Chondrocyte (in vitro differentiated cells): Measurements from ENCODE around the gene AUTS2. TPM values are rescaled to one million over a fixed set of nuclear protein-coding genes. Genes with fewer than 3 reads are reported as not detected.

Source experiments
- DNase-seq: peaks from one replicate; pipeline ENCODE4 v3.0.0; 2021; ENCODE audit warnings: mixed read lengths, low spot score
- H3K27ac Mint-ChIP-seq: one replicate; pipeline ENCODE4 v1.8.0; 2021; ENCODE audit warnings: mild to moderate bottlenecking, moderate library complexity, mixed read lengths; ENCODE audit not compliant: unreplicated experiment
- H3K27me3 Mint-ChIP-seq: 2 replicates; pipeline ENCODE4 v1.8.0; 2021; ENCODE audit warnings: low read depth, mixed read lengths
- H3K36me3 Mint-ChIP-seq: 2 replicates; pipeline ENCODE4 v1.8.0; 2021; ENCODE audit warnings: low read depth, mixed read lengths
- H3K4me1 Mint-ChIP-seq: 2 replicates; pipeline ENCODE4 v1.8.0; 2021; ENCODE audit warnings: low read depth, mild to moderate bottlenecking, mixed read lengths
- H3K4me3 Mint-ChIP-seq: one replicate; pipeline ENCODE4 v1.8.0; 2021; ENCODE audit warnings: mild to moderate bottlenecking, moderate library complexity, mixed read lengths; ENCODE audit not compliant: unreplicated experiment
- H3K9me3 Mint-ChIP-seq: 2 replicates; pipeline ENCODE4 v1.8.0; 2021; ENCODE audit warnings: low read depth, mixed read lengths
- total RNA-seq: library from RNA; stranded (reverse); gene quantifications from 3 replicates; pipeline ENCODE4 v1.2.1, GENCODE V29; 2021
- TF ChIP-seq, protein P1 (sequence below): fragments of 200-600 bp; sonication (generic); IDR thresholded peaks from 2 replicates; pipeline ENCODE4 v1.5.0; 2021; ENCODE audit warnings: antibody characterized with exemption, mild to moderate bottlenecking, moderate library complexity

Gene AUTS2
- total RNA-seq, 1 donor from 2014 or later = 31.5 TPM

DNA sequence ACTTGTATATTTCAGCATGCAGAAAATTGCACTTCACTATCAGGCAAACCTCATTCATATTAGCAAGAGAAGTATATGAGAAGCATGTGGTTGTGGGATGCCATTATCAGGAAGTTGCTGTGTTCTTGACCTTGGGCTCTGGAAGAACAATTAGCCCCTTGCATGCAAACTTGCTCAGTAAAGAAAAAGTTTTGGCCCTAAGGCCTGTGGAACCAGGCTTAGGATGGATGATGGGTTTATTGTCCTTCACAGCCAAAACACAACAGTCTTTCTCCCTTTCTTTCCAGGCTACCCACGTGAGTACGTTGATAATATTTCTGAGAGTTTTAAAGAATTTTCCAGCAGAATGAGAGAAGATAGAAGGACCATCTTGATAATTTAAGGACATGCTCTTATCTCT, 166.4 kb downstream of the AUTS2 start:
- peaks cover 13% of the 10 kb centered on the region for H3K4me1 Mint-ChIP-seq
- no peaks in the 10 kb centered on the region for H3K36me3 Mint-ChIP-seq
- no peak for DNase-seq
- no peak overlapping the region for H3K4me3 Mint-ChIP-seq
- no peaks in the 10 kb centered on the region for H3K9me3 Mint-ChIP-seq
- no peaks in the 10 kb centered on the region for H3K27me3 Mint-ChIP-seq
- no peak overlapping the region for H3K27ac Mint-ChIP-seq
- TF ChIP-seq, protein P1, sequence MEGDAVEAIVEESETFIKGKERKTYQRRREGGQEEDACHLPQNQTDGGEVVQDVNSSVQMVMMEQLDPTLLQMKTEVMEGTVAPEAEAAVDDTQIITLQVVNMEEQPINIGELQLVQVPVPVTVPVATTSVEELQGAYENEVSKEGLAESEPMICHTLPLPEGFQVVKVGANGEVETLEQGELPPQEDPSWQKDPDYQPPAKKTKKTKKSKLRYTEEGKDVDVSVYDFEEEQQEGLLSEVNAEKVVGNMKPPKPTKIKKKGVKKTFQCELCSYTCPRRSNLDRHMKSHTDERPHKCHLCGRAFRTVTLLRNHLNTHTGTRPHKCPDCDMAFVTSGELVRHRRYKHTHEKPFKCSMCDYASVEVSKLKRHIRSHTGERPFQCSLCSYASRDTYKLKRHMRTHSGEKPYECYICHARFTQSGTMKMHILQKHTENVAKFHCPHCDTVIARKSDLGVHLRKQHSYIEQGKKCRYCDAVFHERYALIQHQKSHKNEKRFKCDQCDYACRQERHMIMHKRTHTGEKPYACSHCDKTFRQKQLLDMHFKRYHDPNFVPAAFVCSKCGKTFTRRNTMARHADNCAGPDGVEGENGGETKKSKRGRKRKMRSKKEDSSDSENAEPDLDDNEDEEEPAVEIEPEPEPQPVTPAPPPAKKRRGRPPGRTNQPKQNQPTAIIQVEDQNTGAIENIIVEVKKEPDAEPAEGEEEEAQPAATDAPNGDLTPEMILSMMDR = no peak

- Mint-ChIP-seq H3K27ac (no peak overlapping the region), H3K4me1 (peaks cover 14% of the 10 kb centered on the region), H3K9me3 (no peaks in the 10 kb centered on the region), H3K27me3 (no peaks in the 10 kb centered on the region), H3K36me3 (no peaks in the 10 kb centered on the region), H3K4me3 (no peak overlapping the region)
- DNase-seq = no peak
- TF ChIP-seq, protein P1 = no peak
Observed at GRCh38 chr7:69765879-69766278, 167.6 kb downstream of the AUTS2 start.

DNA sequence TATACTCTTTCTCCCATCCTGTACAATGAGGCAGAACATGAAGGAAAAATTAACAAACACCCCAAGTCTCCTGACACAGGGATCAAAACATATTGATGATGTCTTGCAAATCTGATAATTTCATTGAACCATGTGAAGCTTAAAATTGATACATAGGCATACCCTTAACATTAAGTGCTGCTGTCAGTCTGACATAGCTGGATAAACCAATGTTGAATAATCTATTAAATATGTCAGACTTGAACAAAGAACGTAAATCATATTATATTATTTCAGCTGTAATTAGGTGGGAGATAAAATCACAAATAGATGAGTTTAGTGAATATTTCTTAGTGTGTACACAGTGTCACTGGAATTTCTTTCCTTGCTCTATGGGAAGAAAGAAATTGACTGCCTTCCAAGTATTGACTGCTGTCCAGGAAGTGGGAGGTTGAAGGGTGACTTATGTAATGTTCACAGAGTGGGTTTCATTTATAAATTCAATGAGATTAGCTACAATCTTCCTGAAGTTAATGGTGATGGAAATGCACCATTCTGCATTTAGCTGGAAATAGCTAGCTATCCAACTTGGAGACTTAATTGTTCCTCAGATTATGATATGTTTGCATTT, 170.8 kb downstream of the AUTS2 start:
- Mint-ChIP-seq H3K27ac (no peak overlapping the region), H3K4me3 (no peak overlapping the region), H3K4me1 (peaks cover 14% of the 10 kb centered on the region), H3K27me3 (no peaks in the 10 kb centered on the region), H3K36me3 (no peaks in the 10 kb centered on the region), H3K9me3 (no peaks in the 10 kb centered on the region)
- TF ChIP-seq, protein P1 = no peak
- DNase-seq = no peak

GRCh38 chr7:69769826-69770225, 171.6 kb downstream of the AUTS2 start:
- Mint-ChIP-seq H3K27ac (no peak overlapping the region), H3K4me3 (no peak overlapping the region), H3K4me1 (peaks cover 14% of the 10 kb centered on the region), H3K36me3 (no peaks in the 10 kb centered on the region), H3K9me3 (no peaks in the 10 kb centered on the region), H3K27me3 (no peaks in the 10 kb centered on the region)
- TF ChIP-seq, protein P1 = no peak
- DNase-seq = no peak

- peaks cover 21% of the 10 kb centered on the region for H3K4me1 Mint-ChIP-seq
- H3K4me3 Mint-ChIP-seq = no peak overlapping the region
- H3K36me3 Mint-ChIP-seq = no peaks in the 10 kb centered on the region
- no peak overlapping the region for H3K27ac Mint-ChIP-seq
- no peak for DNase-seq
- TF ChIP-seq, protein P1 = no peak
- H3K9me3 Mint-ChIP-seq = no peaks in the 10 kb centered on the region
- no peaks in the 10 kb centered on the region for H3K27me3 Mint-ChIP-seq
Observed at GRCh38 chr7:69770613-69771012, 172.3 kb downstream of the AUTS2 start.
